Skeletal muscle tissue (tissue), 4 donors: Measurements from ENCODE around the gene MYRFL. TPM values are rescaled to one million over a fixed set of nuclear protein-coding genes. Genes with fewer than 3 reads are reported as not detected.

ENCODE experiments used
- H3K27ac ChIP-seq: one replicate; pipeline ENCODE4 v1.7.0; 2013; ENCODE audit warnings: mild to moderate bottlenecking, low read depth, low read length, inconsistent platforms
- H3K27me3 ChIP-seq, 3 donors: one replicate each; pipeline ENCODE4 v1.7.0; 2013; ENCODE audit warnings: low read length in 3 of 3; ENCODE audit not compliant: control insufficient read depth in 3 of 3, insufficient read depth in 3 of 3
- H3K36me3 ChIP-seq, 3 donors: one replicate each; pipeline ENCODE4 v1.7.0; 2013; ENCODE audit warnings: low read length in 3 of 3; ENCODE audit not compliant: control insufficient read depth in 3 of 3, insufficient read depth in 3 of 3
- H3K4me1 ChIP-seq, 3 donors: one replicate each; pipeline ENCODE4 v1.7.0; 2013; ENCODE audit warnings: low read length in 3 of 3, mild to moderate bottlenecking in 3 of 3; ENCODE audit not compliant: control insufficient read depth in 3 of 3, insufficient read depth in 3 of 3
- H3K4me3 ChIP-seq, 3 donors: one replicate each; pipeline ENCODE4 v1.7.0; 2013; ENCODE audit warnings: low read length in 3 of 3
- H3K9ac ChIP-seq, 3 donors: one replicate each; pipeline ENCODE4 v1.7.0; 2013; ENCODE audit warnings: low read length in 3 of 3, mild to moderate bottlenecking in 3 of 3, moderate library complexity in 2 of 3, low read depth in 1 of 3
- H3K9me3 ChIP-seq, 3 donors: one replicate each; pipeline ENCODE4 v1.7.0; 2013; ENCODE audit warnings: low read length in 3 of 3; ENCODE audit not compliant: control insufficient read depth in 3 of 3
- total RNA-seq: library from RNA; depleted of rRNA; stranded (reverse); fragments of >200 nt; gene quantifications from one replicate; pipeline ENCODE4 v1.2.3, GENCODE V29; 2014
- donor health status: Osteomylitis.

MYRFL gene
- total RNA-seq, 1 donor from 2014 or later, result under 0.01 TPM

- H3K27me3 ChIP-seq, result no peaks in the 10 kb centered on the region
- H3K36me3 ChIP-seq, result no peaks in the 10 kb centered on the region
- no peak overlapping the region for H3K27ac ChIP-seq
- H3K4me1 ChIP-seq, result no peaks in the 10 kb centered on the region
- no peak overlapping the region for H3K4me3 ChIP-seq
- H3K9ac ChIP-seq, result no peak overlapping the region
- no peaks in the 10 kb centered on the region for H3K9me3 ChIP-seq
Measured at GRCh38 chr12:69936214-69936731, 111.2 kb downstream of the MYRFL start.

GRCh38 chr12:69936766-69937165 is 111.7 kb downstream of the MYRFL start:
- Histone ChIP-seq H3K9me3 (no peaks in the 10 kb centered on the region), H3K4me3 (no peak overlapping the region), H3K36me3 (no peaks in the 10 kb centered on the region), H3K27me3 (no peaks in the 10 kb centered on the region), H3K9ac (no peak overlapping the region), H3K4me1 (no peaks in the 10 kb centered on the region), H3K27ac (no peak overlapping the region)

DNA sequence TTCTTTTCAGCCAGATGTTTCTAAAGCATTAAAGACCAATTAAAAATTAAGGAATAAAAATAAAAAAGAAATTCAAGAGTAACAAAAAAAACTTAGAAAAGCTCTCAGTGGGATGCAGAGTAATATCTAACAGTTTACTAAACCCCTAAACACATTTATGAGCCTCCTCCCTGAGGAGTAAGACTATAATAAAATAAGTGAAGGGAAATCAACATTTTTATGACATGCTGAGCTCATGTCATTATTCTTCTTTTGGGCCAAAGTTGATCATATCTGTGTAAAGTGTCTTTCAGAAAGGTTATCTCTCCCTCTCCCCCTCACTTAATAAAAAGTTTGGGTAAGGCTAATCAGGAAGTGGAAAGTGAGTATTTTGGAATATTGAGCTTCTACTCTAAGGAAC is 122.1 kb downstream of the MYRFL start:
- no peak overlapping the region for H3K4me3 ChIP-seq

GRCh38 chr12:69947897-69948296 is 122.9 kb downstream of the MYRFL start:
- Histone ChIP-seq H3K27ac (no peak overlapping the region), H3K4me1 (no peaks in the 10 kb centered on the region), H3K9ac (no peak overlapping the region), H3K4me3 (no peak overlapping the region), H3K27me3 (no peaks in the 10 kb centered on the region), H3K36me3 (no peaks in the 10 kb centered on the region), H3K9me3 (no peaks in the 10 kb centered on the region)

More for the DNA sequence above, 122.1 kb downstream of the MYRFL start:
- H3K9ac ChIP-seq, result no peak overlapping the region
- H3K4me1 ChIP-seq, result no peaks in the 10 kb centered on the region
- no peaks in the 10 kb centered on the region for H3K9me3 ChIP-seq
- no peaks in the 10 kb centered on the region for H3K36me3 ChIP-seq
- no peak overlapping the region for H3K27ac ChIP-seq
- no peaks in the 10 kb centered on the region for H3K27me3 ChIP-seq

DNA sequence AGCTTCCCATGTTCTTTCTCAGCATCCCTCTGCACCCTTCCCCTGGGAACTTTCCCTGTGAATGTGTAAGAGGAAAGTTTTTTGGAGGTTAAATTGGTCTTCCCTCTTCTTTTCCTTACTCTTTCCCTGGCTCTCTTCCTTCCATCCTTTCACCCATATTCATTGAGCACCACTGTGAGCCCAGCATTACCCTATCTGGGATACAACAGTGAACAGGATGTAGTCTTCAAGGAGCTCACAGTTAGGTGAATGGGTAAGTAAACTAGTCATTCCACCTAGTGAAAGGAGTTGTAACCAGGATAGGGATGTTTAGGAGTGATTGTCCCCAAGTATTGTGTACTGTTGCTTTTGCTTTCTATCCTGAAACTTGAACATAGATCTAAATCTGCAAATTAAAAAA is 123.8 kb downstream of the MYRFL start:
- Histone ChIP-seq H3K4me3 (no peak overlapping the region), H3K4me1 (no peaks in the 10 kb centered on the region), H3K36me3 (no peaks in the 10 kb centered on the region), H3K9me3 (no peaks in the 10 kb centered on the region), H3K27ac (no peak overlapping the region), H3K9ac (no peak overlapping the region), H3K27me3 (no peaks in the 10 kb centered on the region)

DNA sequence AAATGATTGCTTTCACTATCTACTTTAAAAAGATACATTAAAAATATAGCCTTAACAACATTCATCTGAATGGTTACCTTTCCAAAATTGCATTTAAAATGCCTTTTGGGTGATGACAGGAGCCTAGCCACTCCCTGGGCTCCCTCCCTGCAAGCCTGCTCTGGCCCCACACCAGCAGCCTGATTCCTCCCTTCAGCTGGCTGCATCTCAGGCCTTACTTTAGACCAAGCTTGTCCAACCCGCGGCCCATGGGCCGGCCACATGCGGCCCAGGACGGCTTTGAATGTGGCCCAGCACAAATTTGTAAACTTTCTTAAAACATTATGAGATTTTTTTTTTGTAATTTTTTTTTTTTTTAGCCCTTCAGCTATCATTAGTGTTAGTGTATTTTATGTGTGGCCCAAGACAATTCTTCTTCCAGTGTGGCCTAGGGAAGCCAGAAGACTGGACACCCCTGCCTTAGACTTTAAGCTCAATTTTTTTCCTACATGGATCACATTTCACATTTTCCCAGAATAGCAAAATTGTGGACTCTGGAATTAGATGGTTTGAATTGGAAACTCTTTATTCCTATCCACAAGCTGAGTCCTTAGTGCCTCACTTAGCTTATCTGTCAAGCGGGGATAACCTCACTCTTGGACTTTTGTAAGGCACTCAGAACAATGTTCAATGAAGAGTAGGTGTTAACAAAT is 124.4 kb downstream of the MYRFL start:
- Histone ChIP-seq H3K9me3 (no peaks in the 10 kb centered on the region), H3K4me3 (no peak overlapping the region), H3K27me3 (no peaks in the 10 kb centered on the region), H3K36me3 (no peaks in the 10 kb centered on the region), H3K4me1 (no peaks in the 10 kb centered on the region), H3K27ac (no peak overlapping the region), H3K9ac (no peak overlapping the region)

GRCh38 chr12:69951108-69951507 is 126.1 kb downstream of the MYRFL start:
- Histone ChIP-seq H3K9ac (no peak overlapping the region), H3K36me3 (no peaks in the 10 kb centered on the region)

DNA sequence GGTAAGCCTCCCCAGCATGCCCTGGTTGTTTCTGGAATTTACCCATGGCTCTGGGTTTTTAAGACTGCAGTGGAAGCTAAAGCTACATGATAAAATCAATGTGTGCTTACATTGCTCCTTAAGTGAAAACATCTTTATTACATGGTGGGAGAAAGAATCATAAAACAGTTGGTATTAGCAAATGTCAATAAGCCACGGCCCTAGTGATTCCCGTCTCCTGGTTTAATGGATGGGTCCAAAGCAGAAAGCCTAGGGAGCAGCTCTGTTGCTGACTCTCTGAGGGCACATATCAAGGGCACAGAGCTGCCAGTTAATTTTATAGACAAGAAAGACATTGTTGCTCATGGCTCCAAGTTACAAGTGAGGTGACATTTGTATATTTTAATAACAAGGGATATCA is 127.9 kb downstream of the MYRFL start:
- Histone ChIP-seq H3K4me3 (no peak overlapping the region), H3K36me3 (no peaks in the 10 kb centered on the region), H3K4me1 (no peaks in the 10 kb centered on the region), H3K9ac (no peak overlapping the region), H3K27ac (no peak overlapping the region), H3K9me3 (no peaks in the 10 kb centered on the region), H3K27me3 (no peaks in the 10 kb centered on the region)

More at GRCh38 chr12:69951108-69951507, 126.1 kb downstream of the MYRFL start:
- Histone ChIP-seq H3K9me3 (no peaks in the 10 kb centered on the region), H3K4me3 (no peak overlapping the region), H3K27me3 (no peaks in the 10 kb centered on the region), H3K4me1 (no peaks in the 10 kb centered on the region), H3K27ac (no peak overlapping the region)

- no peak overlapping the region for H3K27ac ChIP-seq
- H3K4me3 ChIP-seq, result no peak overlapping the region
- peaks cover 0 to 5% (median 4%) of the 10 kb centered on the region in 3 donors for H3K4me1 ChIP-seq
- H3K9me3 ChIP-seq, result no peaks in the 10 kb centered on the region
- no peaks in the 10 kb centered on the region for H3K36me3 ChIP-seq
- no peak overlapping the region for H3K9ac ChIP-seq
- H3K27me3 ChIP-seq, result no peaks in the 10 kb centered on the region
Measured at GRCh38 chr12:69961246-69961645, 136.2 kb downstream of the MYRFL start.

GRCh38 chr12:69966409-69966808 is 141.4 kb downstream of the MYRFL start:
- Histone ChIP-seq H3K27me3 (no peaks in the 10 kb centered on the region), H3K9me3 (no peaks in the 10 kb centered on the region), H3K4me3 (no peak overlapping the region), H3K4me1 (peaks cover 0 to 7% (median 5%) of the 10 kb centered on the region in 3 donors), H3K9ac (no peak overlapping the region), H3K36me3 (no peaks in the 10 kb centered on the region), H3K27ac (no peak overlapping the region)
